ENCODE measurements around the gene SCLT1. TPM values are rescaled to one million over a fixed set of nuclear protein-coding genes. Genes with fewer than 3 reads are reported as not detected.

Gene SCLT1
- total RNA-seq, 1 experiment from 2014 or later: 11.3 TPM

DNA sequence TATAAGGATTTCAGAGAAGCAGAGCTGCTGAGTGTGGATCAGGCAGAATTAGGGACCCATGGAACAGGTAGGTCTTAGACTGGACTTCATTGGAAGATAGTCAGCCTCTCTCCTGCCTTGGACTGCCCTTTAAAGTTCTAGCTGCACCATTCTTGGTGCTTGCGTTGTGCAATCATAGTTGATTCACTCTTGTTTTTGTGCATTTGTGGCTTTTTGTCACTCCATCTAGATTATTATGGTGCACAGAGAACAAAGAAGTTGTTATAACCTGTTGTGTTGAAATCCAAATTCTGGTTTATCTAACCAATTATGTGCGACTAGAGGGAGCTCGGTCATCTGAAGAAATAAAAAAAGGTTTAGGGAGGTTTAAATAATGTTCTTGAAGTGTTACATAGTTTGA is 224.6 kb downstream of the SCLT1 start:
- Histone ChIP-seq H2BK120ac (ENCODE audit: low read depth, low read length, poor library complexity, severe bottlenecking) (no peak overlapping the region), H4K20me1 (ENCODE audit: control insufficient read depth, insufficient read depth, insufficient read length) (peaks cover 2% of the 10 kb centered on the region), H3T11ph (ENCODE audit: low read length) (no peak overlapping the region), H3K27me3 (ENCODE audit: insufficient read depth, low read length) (no peaks in the 10 kb centered on the region), H4K8ac (replicated peaks; ENCODE audit: insufficient read length, low read depth, low read length) (no peak overlapping the region), H3K4me1 (ENCODE audit: insufficient read depth, low read length) (peaks cover 5% of the 10 kb centered on the region; the same call in 1 of the 2 replicates), H2BK12ac (ENCODE audit: insufficient read length, low read depth, low read length) (no peak overlapping the region), H3K27ac (ENCODE audit: insufficient read length, low read depth, low read length) (no peak overlapping the region), H3K56ac (ENCODE audit: insufficient read length, low read depth, low read length) (no peak overlapping the region), H2BK20ac (ENCODE audit: low read depth, low read length, poor library complexity, severe bottlenecking) (no peak overlapping the region), H3K23me2 (ENCODE audit: insufficient read length, low read depth, low read length, poor library complexity, severe bottlenecking) (no peaks in the 10 kb centered on the region), H3K4me2 (ENCODE audit: insufficient read depth, insufficient read length, low read length) (no peak overlapping the region), H3K79me2 (ENCODE audit: insufficient read depth, low read length) (peaks cover 9% of the 10 kb centered on the region; the same call in 1 of the 2 replicates), H3K14ac (ENCODE audit: insufficient read depth, low read length) (no peak overlapping the region), H3K9me3 (ENCODE audit: control insufficient read depth, low read depth, low read length) (no peaks in the 10 kb centered on the region), H2BK15ac (ENCODE audit: low read depth, low read length) (no peak overlapping the region), H2AK5ac (ENCODE audit: insufficient read length, low read length) (no peak overlapping the region), H3K79me1 (ENCODE audit: insufficient read depth, low read depth, low read length, poor library complexity, severe bottlenecking) (peaks cover 5% of the 10 kb centered on the region), H2BK5ac (ENCODE audit: insufficient read length, low read length) (no peak overlapping the region), H3K23ac (ENCODE audit: insufficient read length, low read depth, low read length) (no peak overlapping the region), H4K91ac (ENCODE audit: insufficient read length, low read depth, low read length) (no peak overlapping the region), H3K18ac (ENCODE audit: insufficient read length, low read depth, low read length) (no peak overlapping the region), H2AFZ (ENCODE audit: low read length) (no peak overlapping the region), H4K5ac (ENCODE audit: insufficient read length, low read depth, low read length) (no peak overlapping the region), H3K4ac (ENCODE audit: low read depth, low read length) (no peak overlapping the region), H3K9ac (ENCODE audit: extremely low read depth, insufficient read length, low read length) (peak overlapping the region; percentile 10)
- Mint-ChIP-seq H3K4me3 (no peak overlapping the region), H3K27ac (peak overlapping the region in 1 of 3 experiments; percentile 77; a peak in 2 of 7 replicates), H3K4me1 (peaks cover 30 to 54% of the 10 kb centered on the region in 2 experiments), H3K27me3 (ENCODE audit: low read depth) (peaks cover 4% of the 10 kb centered on the region), H3K9me3 (no peaks in the 10 kb centered on the region), H3K36me3 (ENCODE audit: insufficient read depth in 1 of 3, low read depth in 3 of 3) (peaks cover 64 to 95% (median 91%) of the 10 kb centered on the region in 3 experiments)
- no peak for DNase-seq
- TF ChIP-seq, protein P1, sequence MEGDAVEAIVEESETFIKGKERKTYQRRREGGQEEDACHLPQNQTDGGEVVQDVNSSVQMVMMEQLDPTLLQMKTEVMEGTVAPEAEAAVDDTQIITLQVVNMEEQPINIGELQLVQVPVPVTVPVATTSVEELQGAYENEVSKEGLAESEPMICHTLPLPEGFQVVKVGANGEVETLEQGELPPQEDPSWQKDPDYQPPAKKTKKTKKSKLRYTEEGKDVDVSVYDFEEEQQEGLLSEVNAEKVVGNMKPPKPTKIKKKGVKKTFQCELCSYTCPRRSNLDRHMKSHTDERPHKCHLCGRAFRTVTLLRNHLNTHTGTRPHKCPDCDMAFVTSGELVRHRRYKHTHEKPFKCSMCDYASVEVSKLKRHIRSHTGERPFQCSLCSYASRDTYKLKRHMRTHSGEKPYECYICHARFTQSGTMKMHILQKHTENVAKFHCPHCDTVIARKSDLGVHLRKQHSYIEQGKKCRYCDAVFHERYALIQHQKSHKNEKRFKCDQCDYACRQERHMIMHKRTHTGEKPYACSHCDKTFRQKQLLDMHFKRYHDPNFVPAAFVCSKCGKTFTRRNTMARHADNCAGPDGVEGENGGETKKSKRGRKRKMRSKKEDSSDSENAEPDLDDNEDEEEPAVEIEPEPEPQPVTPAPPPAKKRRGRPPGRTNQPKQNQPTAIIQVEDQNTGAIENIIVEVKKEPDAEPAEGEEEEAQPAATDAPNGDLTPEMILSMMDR (conservative IDR thresholded peaks at IDR 0.05): no peak
- no CpG with 5 or more reads among the region's 3 CpGs for WGBS (ENCODE audit: extremely low coverage, insufficient read length, low lambda C conversion rate)
